Fibroblast of skin of abdomen (primary cell): ENCODE results near the gene UBASH3A.

Experiments
- DNase-seq: peaks from one replicate; pipeline ENCODE4 v3.0.0-alpha.2; 2013

UBASH3A gene

DNA sequence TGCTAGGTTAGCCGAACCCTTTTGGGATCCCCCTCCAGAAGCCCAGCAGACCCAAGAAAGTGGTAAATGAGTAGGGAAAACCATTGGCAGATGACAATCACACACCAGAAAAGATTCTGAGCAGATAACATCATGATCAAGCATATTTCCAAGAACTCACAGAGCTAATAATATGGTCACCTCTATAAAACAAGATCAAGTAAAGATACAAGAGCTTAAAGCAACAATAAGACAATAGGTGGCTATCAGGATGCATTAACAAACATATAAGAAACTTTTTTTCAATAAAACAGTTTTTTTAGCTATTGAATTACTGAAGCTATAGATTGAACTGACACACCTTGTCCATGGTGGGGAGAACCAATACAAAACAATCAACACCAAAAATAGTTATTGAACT is 29.0 kb downstream of the UBASH3A start:
- DNase-seq, result no peak

DNA sequence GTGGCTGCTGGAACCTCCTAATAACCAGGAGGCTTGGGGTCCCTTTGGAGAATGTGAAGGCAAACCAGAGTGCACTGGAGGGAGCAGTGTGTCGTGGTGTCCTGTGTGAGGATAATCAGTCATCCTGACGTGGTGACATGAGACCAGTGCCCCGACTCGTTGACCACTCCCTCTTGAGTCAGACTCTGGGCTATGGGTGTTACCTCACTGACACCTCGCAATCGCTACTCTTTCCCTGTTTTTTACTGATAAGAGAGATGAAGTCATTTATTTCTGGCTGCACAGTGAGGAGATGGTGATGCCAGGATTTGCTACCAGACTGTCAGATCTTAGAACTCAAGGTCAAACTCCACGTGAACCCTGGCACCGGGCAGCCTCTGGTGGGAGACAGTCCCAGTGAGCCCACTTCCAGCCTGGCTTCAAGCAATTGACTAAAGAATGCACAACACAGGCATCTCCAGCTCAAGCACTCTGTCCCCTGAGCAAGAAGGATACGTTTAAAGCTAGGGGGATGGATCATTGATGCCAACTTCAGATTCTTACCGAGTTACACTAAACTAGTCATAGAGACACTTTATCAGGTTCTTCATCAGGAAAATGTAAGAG is 30.3 kb downstream of the UBASH3A start:
- DNase-seq, result no peak

DNA sequence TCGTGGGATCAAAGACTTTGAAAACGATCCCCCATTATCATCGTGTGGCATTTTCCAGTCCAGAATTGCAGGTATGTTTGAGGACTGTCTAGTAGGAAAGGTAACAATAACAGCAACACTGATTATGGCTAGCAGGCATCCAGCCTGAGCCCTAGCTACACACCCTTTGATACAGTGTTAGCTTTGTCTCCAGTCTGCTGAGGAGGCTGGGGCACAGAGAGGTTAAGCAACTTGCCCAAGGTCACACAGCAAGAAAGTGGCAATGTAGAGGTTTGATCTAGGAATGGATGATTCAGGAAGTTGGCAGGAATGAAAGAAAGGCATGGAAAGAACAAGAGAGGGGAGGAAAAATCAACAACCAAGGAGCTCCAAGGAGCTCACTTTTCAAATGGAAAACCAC is 31.2 kb downstream of the UBASH3A start:
- DNase-seq, result no peak

DNA sequence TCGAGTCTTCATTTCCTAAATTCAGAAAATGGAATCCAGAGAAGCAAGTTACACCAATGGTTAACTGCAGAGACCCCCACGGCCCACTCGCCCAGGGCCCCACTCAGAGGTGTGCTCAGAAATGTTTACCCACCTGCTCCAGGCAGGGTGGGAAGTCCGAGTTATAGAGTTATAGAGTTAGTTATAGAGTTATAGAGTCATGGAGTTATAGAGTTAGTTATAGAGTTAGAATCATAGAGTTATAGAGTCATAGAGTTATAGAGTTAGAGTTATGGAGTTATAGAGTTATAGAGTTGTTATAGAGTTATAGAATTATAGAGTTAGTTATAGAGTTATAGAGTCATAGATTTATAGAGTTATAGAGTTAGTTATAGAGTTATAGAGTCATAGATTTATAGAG is 31.7 kb downstream of the UBASH3A start:
- DNase-seq, result no peak

DNA sequence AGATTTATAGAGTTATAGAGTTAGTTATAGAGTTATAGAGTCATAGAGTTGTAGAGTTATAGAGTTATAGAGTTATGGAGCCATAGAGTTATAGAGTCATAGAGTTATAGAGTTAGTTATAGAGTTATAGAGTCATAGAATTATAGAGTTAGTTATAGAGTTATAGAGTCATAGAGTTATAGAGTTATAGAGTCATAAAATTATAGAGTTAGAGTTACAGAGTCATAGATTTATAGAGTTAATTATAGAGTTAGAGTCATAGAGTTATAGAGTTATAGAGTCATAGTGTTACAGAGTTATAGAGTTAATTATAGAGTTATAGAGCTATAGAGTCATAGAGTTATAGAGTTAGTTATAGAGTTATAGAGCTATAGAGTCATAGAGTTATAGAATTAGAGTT is 32.1 kb downstream of the UBASH3A start:
- no peak for DNase-seq

DNA sequence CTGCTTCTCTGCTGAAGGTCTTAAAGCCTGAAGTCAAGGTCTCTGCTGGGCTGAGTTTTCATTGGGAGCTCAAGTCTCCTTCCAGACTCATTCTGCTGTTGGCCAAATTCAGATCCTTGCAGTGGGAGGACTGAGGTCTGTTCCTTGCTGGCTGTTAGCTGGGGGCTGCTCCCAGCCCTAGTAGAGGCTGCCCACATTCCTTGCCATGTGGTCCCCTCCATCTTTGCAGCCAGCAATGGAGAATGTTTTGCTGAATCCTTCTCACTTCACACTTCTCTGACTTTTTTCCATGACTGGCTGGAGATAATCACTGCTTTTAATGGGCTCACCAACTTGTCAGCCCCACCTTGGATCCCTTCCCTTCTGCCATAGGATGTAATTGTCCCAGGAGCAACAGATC is 33.2 kb downstream of the UBASH3A start:
- no peak for DNase-seq

DNA sequence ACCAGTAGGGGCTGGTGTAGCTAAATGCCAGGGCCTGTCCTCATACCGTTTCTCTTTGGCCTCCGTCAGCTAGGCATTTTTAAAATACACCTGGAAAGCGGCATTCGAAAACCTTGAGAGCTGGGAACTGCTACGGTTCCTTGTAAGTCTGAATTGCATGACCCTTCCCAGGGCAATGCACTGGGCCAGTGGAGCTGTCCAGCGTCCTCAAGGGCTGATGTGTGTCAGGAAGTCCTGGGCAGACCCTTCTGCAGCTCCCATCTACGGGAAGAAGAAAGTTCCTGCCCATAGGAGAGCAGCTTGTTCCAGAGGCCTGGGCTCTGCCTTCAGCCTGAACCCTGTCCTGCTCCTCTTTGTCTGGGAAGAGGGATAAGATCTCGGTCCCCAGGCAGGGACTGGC is 34.1 kb downstream of the UBASH3A start:
- DNase-seq, result no peak

DNA sequence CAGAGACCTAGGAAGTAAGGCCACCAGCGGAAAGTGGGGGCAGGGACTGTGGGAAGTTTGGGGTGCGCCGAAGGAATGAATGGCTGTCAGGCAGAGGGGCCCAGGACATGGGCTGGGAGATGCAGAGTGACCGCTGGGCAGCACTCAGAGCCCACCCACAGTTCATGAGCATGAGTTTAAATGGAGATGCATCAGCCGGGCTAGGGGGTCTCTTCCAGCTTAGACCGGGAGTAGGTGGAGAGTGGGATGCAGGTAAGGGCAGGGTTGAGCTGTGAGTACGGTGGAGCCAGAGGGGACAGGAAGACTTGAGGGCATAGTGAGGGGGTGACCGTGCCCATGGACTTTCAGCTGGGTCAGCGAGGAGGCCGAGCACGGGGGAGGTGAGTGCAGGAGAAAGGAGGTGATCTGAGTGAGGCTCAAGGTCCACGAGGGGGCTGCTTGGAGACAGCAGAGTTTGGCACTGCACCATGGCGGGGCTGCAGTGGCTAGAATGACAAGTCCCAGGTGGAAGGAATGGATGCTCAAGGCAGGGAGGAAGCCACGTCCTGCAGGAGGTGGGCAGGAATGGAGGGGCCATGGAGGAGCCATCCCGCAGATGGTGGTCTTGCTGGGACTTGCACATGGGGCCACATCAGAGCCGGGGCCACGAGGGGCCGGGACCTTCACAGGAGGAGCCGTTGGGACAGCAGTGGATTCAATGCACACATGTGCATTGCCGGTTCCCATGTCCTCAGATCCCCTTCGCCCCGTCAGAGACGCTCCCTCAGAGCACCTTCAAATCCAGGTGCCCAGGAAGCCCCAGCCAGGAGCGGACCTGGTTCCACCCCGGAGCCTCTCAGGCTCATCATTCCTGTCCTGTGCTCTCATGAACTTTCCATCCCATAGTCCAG is 34.9 kb downstream of the UBASH3A start:
- DNase-seq, result no peak

DNA sequence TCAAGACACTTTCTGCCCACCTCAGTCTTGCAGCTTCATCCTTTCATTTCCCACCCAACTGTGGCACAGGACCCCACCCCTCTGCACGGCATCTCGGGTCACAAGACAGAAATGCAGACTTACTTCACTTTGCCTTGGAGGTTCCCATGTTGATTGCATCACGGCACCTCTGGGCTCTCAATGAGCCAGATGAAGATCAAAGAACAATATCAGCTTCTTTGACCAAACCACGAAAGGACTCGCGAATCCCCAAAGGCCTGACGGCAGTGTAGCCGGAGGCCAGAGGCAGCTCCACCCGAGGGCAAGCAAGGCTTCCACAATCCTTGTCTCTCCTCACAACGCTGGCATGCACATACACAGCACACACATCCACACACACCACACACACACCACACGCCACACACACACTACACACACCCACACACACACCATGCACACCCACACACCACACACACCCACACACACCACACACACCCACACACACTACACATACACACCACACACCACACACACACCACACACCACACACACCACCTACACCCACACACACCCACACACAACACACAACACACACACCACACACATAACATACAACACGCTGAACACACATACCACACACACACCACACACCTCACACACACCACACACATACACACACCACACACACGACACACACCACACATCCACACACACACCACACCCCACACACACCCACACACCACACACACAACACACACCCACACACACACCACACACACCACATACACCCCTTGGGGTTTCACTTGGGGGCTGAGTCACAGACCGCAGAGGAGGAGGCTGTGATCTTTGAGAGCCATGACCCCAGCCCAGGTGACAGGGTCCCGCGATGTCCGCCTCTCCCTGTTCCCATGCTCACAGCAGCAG is 35.8 kb downstream of the UBASH3A start:
- DNase-seq, result no peak

DNA sequence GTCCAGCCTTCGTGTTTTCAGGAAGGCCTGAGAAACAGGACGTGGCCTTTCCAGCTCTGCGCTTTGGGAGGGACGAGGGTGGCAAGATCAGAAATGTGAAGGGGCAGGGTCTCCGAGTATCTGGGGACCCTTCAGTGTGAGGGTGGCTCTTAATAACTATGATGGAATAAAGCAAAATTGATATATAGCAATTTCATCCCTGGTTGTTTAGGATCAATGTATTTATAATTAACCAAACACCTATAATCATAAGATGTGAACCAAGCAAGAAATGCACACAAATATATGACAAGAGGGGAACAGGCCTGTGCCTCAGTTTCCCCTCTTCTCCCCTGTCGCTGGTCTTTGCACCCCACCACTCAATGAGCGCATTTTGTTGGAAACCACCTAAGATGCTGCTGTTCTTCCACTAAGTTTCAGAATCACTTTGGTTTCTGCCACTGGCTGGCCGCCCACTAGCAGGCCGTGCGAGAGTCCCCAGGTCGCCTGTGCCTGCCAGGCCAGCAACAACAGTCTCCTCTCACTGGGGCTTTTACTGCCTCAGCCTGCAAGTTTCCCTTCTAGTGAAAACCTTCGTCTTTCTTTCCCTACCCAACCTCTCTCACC is 36.6 kb downstream of the UBASH3A start:
- no peak for DNase-seq

DNA sequence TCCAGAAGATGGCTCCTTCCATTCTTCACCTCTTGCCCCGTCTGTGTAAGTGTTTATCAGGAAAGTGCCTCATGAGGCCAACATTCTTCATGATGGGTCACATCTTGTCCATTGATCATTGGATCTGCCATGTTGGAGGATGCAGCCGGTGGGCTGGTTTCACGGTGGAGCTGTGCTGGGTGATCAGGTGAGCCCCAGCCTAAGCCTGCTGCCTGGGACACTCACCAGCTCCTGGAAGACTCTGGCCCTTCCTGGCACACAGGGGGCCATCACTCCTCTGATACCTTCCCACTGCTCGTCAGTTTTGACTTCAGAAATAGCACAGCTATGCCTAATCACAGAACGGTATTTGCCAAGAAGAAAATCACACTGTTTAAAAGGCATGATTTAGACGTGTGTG is 38.3 kb downstream of the UBASH3A start:
- no peak for DNase-seq

DNA sequence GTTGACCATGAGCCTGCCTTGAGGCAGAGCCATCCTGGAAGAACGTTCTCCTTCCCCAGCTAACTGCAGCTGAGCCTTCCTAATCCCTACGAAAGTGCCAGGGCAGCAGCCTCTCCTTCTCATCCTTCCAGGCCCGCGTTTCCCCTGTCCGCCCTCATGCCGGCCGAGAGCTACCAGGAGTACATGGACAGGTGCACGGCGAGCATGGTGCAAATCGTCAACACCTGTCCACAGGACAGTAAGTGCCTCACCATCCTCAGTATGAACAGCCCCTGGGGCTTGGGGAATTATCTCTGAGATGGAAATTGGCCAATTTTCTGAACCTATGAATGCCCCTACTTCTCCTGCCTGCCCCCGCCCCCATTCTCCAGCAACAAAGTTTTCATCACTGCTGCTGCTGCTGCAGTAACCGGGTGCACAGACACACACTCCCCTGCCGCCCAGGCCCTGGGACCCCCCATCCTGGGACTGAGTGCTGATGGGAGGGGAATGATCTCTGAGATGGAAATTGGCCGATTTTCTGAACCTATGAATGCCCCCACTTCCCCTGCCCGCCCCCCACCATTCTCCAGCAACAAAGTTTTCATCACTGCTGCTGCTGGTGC is 39.6 kb downstream of the UBASH3A start:
- no peak for DNase-seq

DNA sequence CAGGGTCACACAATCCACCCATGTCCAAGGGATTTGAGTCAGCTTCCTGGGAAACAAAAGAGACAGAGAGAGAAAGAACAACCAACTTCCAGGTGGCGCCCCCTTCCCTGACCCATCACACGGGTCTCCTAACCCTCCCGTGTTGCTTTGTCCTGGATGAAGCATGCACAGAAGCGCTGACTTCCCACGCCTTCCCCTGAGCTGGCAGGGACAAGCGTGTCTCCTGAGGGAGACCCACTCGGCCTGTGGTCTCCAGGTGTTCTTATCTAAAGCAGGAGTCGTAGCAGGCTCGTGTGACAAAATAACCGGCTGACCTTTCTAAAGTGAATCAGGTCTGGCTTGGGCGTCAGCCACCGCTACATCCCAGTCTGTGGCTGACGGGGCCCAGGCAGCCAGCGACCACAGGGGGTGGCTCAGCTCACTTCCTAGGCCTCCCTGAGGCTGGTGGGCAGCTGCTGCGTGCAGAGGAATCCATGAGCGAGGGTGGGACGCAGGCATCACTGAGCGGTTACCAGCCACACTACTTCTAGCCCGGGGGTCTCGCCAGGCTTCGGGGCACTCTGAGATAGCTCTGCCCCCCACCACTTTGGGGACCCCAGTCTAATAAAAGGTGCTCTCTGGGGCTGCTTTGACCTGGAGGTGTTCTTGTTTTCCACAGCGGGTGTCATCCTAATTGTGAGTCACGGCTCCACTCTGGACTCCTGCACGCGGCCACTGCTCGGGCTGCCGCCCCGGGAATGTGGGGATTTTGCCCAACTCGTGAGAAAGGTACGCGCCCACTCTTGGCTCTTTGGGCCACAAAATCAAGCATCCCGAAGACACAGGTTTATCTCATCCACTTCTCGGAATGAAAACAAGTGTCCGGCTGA is 40.4 kb downstream of the UBASH3A start:
- DNase-seq, result no peak

DNA sequence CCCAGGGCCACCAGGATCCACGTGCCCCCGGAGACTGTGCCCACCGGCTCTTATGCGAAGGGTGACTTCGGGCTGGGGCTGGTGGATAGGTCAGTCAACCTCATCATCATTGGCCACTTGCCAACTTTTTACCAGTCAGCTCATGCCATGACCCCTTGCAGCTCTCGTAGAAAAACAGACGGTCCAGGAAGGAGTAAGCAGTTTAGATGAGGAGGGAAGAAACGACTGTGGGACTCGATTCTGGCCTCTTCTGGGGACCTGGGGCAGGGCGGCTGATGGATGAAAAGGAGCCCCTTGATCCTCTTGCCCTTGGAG is 41.0 kb downstream of the UBASH3A start:
- DNase-seq, result no peak

DNA sequence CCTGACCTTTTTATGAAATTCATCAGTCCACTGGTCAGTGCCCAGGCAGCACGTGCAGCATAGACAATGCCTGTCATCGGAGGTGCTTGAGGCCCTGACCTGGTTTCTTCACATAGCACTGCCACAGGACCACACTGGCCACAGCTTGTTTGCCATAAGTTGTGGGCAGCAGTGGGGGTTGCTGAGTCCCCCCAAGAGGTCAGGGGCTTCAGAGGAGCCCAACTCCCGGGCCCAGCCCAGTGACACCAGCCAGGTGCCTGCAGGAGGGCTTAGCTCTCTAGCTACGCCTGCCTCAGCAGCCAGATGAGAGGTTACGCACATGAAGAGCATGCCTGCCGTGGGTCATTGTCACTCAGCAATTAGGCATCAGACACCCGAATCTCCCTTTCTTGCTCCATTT is 41.6 kb downstream of the UBASH3A start:
- no peak for DNase-seq

DNA sequence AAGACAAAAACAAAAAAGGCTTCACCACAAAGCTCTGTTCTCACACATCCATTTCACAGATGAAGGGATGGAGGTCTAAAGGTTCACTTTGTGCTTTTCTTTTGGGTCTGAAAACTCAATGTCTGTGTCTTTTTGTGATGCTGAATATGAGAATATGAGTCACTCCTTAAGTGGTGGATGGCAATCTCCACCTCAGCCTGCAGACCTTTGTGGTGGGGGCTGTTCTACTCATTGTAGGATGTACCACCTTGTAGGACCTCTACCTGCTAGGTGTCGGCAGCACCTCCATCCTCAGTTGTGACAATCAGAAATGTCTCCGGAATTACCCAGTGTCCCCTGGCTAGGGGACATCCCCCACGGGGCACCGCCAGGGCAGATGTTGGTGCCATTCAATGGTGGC is 42.8 kb downstream of the UBASH3A start:
- no peak for DNase-seq

DNA sequence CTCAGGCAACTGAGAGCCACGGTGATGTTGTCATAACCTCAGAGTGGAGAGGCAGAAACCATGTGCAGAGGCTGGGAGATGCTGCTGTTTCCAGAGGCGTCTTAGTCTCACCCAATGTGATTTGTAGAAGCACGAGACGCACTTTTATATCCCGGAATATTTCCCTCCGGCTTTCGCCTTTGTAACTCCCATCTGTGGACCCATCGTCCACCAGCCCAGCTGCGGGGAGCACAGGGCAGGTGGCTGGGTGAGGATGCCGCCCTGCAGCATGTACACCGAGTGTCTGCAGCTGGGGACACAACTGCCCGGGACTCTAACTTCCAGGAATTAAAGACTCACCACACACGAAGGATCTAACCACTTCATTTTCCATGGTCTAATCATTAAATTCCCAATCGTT is 43.5 kb downstream of the UBASH3A start:
- DNase-seq, result no peak

DNA sequence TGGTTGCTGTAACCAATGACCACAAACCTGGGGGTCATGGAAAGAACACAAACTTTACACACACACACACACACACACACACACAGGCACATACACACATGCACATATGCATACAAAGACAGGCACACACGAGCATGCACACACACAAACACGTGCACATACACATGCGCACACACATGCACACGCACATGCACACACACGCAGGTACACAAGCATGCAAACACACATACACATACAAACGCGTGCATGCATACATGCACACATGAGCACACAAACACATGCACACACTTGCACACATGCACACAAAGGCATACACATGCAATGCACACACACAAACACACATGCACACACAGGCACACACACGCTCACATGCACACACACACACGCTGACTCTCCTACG is 44.0 kb downstream of the UBASH3A start:
- no peak for DNase-seq

DNA sequence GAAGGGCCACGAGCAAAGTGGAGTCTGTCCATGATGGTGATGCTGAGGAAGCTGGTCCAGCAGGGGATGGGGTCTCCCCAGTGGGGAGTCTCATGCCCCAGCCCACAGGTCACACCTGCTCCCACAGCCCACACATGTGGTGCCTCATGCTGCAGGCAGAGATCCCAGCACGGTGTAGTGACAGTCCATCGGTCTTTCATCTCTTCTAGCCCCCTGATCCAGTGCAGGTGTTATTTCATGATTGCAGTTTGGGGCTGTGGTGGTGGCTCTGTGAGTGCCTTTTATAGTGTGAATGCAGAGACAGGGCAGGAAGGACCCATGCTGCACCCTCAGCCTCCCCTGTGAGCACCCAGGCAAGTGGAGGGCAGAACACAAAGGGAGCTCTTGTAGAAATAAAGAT is 45.0 kb downstream of the UBASH3A start:
- DNase-seq, result no peak

DNA sequence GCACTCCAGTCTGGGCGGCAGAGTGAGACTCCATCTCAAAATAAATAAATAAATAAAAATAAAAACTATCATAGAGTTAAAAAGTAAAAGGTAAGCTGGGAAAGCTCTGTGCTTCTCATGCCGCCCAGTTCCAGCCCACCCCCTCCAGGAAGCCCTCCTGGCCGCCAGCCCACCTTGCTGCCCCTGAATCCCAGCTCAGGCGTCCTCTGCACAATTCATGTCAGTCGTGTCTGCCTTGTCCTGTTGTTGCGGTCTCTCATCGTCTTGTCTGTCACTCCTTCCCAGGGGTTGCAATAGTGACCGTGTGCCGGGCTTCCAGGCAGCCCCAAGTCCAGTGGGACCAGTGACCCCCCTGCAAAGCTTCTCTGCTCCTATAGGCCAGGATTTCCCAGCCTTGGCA is 48.2 kb downstream of the UBASH3A start:
- no peak for DNase-seq

DNA sequence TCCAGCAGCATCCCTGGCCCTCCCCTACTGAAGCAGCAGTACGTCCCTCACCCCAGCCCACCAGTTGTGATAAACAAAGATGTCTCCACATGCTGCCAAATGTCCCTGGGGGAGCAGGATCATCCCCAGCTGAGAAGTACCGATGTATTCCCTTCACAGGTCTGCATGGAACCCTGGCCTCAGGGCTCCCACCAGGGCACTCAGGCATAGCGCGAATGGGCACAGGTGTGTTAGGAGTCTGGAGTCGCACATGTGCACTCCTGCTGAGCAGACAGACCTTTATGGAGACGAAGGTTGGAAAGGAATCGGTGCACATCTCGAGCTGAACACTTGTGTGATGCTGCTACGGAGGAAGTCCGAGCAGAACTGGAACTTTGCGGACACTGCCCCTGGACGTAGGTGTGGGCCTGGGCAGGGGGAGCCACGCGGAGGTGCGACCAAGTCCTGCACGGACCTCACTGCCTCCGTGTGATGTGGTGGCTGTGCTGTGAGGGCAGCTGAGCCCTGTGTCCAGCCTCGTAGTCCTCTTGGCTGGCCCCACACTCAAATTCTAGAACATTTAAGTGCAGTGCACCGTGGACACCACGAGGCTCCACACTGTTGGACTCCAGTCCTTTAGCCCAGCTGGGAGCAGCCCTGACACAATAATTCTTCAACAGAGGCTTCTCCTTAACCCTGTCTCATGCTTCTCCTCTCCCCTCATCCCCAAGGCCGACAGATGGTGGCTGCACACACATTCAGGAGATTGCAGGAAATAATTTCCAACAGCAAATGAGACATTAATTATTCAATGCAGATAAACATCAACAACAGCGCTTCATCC is 48.9 kb downstream of the UBASH3A start:
- DNase-seq, result no peak
